SK-N-SH (cell line): ENCODE results near the gene ASIC3. TPM values are rescaled to one million over a fixed set of nuclear protein-coding genes. Genes with fewer than 3 reads are reported as not detected.
A peak's percentile ranks its signal among the peaks of the same experiment; 100 is the strongest.

Source experiments
- CTCF ChIA-PET: fragments of 300-600, 350-600 bp; formaldehyde crosslinking; extraction: SDS; loops from one replicate; lab custom pipeline; 2021; lab: Yijun Ruan, JAX
- POLR2A ChIA-PET: fragments of 350-600 bp; sonication (Branson Sonifier 250); formaldehyde crosslinking; extraction: SDS; loops from one replicate; lab custom pipeline; 2020; ENCODE audit warnings: antibody characterized with exemption, inconsistent platforms; lab: Yijun Ruan, JAX
- DNase-seq: peaks from one replicate; pipeline ENCODE4 v3.0.0; 2012
- H2AFZ ChIP-seq: fragments of 200-600 bp; sonication (generic); 2 replicates; pipeline ENCODE4 v1.8.1; 2016; ENCODE audit warnings: antibody characterized with exemption, mild to moderate bottlenecking, low read depth
- H3F3A ChIP-seq: fragments of 200-600 bp; sonication (generic); replicated peaks from 2 replicates; pipeline ENCODE3; 2016; ENCODE audit warnings: antibody characterized with exemption, mild to moderate bottlenecking; ENCODE audit not compliant: insufficient read depth
- H3K27ac ChIP-seq, 2 experiments: fragments of 200-500 bp in 1 of 2; fragments of 200-600 bp in 1 of 2; sonication (Bioruptor generic) in 1 of 2; sonication (generic), shearing (Covaris generic) in 1 of 2; 2 replicates each; pipeline versions ENCODE4 v1.5.1 to v1.6.1; 2014 to 2016; ENCODE audit warnings: low read depth in 2 of 2, inconsistent platforms in 1 of 2, low read length in 1 of 2, mild to moderate bottlenecking in 1 of 2, mixed read lengths in 1 of 2
- H3K27me3 ChIP-seq: fragments of 200-600 bp; sonication (generic), shearing (Covaris generic); 2 replicates; pipeline ENCODE4 v1.6.1; 2016; ENCODE audit warnings: mixed run types; ENCODE audit not compliant: insufficient read depth
- H3K36me3 ChIP-seq, 2 experiments: fragments of 200-500 bp in 1 of 2; fragments of 200-600 bp in 1 of 2; sonication (Bioruptor generic) in 1 of 2; sonication (generic) in 1 of 2; replicated peaks in 1 of 2; 2 replicates each; pipeline versions ENCODE3 to v1.5.1; 2014 to 2016; ENCODE audit warnings: low read length in 1 of 2, mild to moderate bottlenecking in 1 of 2; ENCODE audit not compliant: insufficient read depth in 2 of 2, control insufficient read depth in 1 of 2
- H3K4me1 ChIP-seq, 2 experiments: fragments of 200-500 bp in 1 of 2; fragments of 200-600 bp in 1 of 2; sonication (Bioruptor generic) in 1 of 2; sonication (generic), shearing (Covaris generic) in 1 of 2; 2 replicates each; pipeline versions ENCODE4 v1.5.1 to v1.6.1; 2014 to 2016; ENCODE audit warnings: low read depth in 1 of 2, low read length in 1 of 2, mixed run types in 1 of 2; ENCODE audit not compliant: insufficient read depth in 2 of 2, control insufficient read depth in 1 of 2
- H3K4me2 ChIP-seq: fragments of 200-600 bp; sonication (generic), shearing (Covaris generic); 2 replicates; pipeline ENCODE4 v1.6.1; 2017; ENCODE audit warnings: mixed run types
- H3K4me3 ChIP-seq, 2 experiments: fragments of 200-500 bp in 1 of 2; fragments of 200-600 bp in 1 of 2; sonication (Bioruptor generic) in 1 of 2; sonication (generic), shearing (Covaris generic) in 1 of 2; 2 replicates each; pipeline versions ENCODE4 v1.5.1 to v1.8.1; 2014 to 2016; ENCODE audit warnings: low read depth in 2 of 2, inconsistent platforms in 1 of 2, low read length in 1 of 2, mild to moderate bottlenecking in 1 of 2, mixed read lengths in 1 of 2, moderate library complexity in 1 of 2
- H3K79me2 ChIP-seq: fragments of 200-600 bp; sonication (generic); 2 replicates; pipeline ENCODE4 v1.8.1; 2017; ENCODE audit warnings: mild to moderate bottlenecking; ENCODE audit not compliant: insufficient read depth
- H3K9ac ChIP-seq: fragments of 200-600 bp; sonication (generic); 2 replicates; pipeline ENCODE4 v1.6.1; 2017; ENCODE audit warnings: mixed run types
- H3K9me2 ChIP-seq: fragments of 200-600 bp; sonication (generic); 2 replicates; pipeline ENCODE4 v1.6.1; 2017; ENCODE audit warnings: mixed run types
- H3K9me3 ChIP-seq: fragments of 200-600 bp; sonication (generic); 2 replicates; pipeline ENCODE4 v1.6.1; 2017; ENCODE audit warnings: mixed run types, mild to moderate bottlenecking, moderate library complexity
- H4K20me1 ChIP-seq: fragments of 200-600 bp; sonication (generic); 2 replicates; pipeline ENCODE4 v1.6.1; 2017; ENCODE audit warnings: mild to moderate bottlenecking, mixed run types; ENCODE audit not compliant: insufficient read depth
- CHD2 ChIP-seq: fragments of 150-350 bp; IDR thresholded peaks from 2 replicates; pipeline ENCODE4 v1.6.1; 2018; ENCODE audit warnings: low read length; ENCODE audit not compliant: partially characterized antibody
- ELF1 ChIP-seq: IDR thresholded peaks from 2 replicates; pipeline ENCODE4 v1.4.0; 2012
- EP300 ChIP-seq, 2 experiments: IDR thresholded peaks; 2 replicates each; pipeline versions ENCODE4 v1.4.0 to v1.6.1; 2012; ENCODE audit warnings: borderline replicate concordance in 1 of 2, low read depth in 1 of 2, low read length in 1 of 2
- EZH2phosphoT487 ChIP-seq: fragments of 200-600 bp; sonication (generic); IDR thresholded peaks from 2 replicates; pipeline ENCODE4 v1.6.1; 2017; ENCODE audit warnings: low read depth, mixed run types, mild to moderate bottlenecking, antibody characterized with exemption, moderate library complexity, borderline replicate concordance
- GABPA ChIP-seq: IDR thresholded peaks from 2 replicates; pipeline ENCODE4 v1.4.0; 2012; ENCODE audit warnings: low read depth, mild to moderate bottlenecking
- MXI1 ChIP-seq: IDR thresholded peaks from 2 replicates; pipeline ENCODE4 v1.6.1; 2012; ENCODE audit warnings: mild to moderate bottlenecking, low read depth, low read length, improper control_type of control experiment
- NFIC ChIP-seq: IDR thresholded peaks from 2 replicates; pipeline ENCODE4 v1.4.0; 2012; ENCODE audit warnings: borderline replicate concordance
- POLR2AphosphoS5 ChIP-seq: IDR thresholded peaks from 2 replicates; pipeline ENCODE4 v1.6.1; 2012; ENCODE audit warnings: low read depth, low read length
- RAD21 ChIP-seq: IDR thresholded peaks from 2 replicates; pipeline ENCODE4 v1.6.1; 2012; ENCODE audit warnings: mild to moderate bottlenecking, low read length
- RCOR1 ChIP-seq: fragments of 150-350 bp; IDR thresholded peaks from 2 replicates; pipeline ENCODE4 v1.6.1; 2017; ENCODE audit warnings: antibody characterized with exemption, low read length
- RFX5 ChIP-seq: IDR thresholded peaks from 2 replicates; pipeline ENCODE4 v1.6.1; 2012; ENCODE audit warnings: mild to moderate bottlenecking, improper control_type of control experiment, low read length
- TAF1 ChIP-seq: IDR thresholded peaks from 2 replicates; pipeline ENCODE4 v1.6.1; 2012; ENCODE audit warnings: low read depth, mild to moderate bottlenecking, low read length, moderate library complexity, borderline replicate concordance
- WGBS: methylation state at CpG from one replicate; pipeline ENCODE4 v1.1.6; 2017; ENCODE audit warnings: low lambda C conversion rate; 5-methylcytosine and 5-hydroxymethylcytosine counted together
- polyA plus RNA-seq, 3 experiments: library from polyadenylated mRNA; depleted of rRNA; stranded (reverse); fragments of >200 nt; gene quantifications; 2 replicates each; pipeline ENCODE4 v1.2.3, GENCODE V29; 2012
- TF ChIP-seq, protein P1 (sequence below): IDR thresholded peaks from 2 replicates; pipeline ENCODE4 v1.4.0; 2012; ENCODE audit warnings: low read depth, borderline replicate concordance
- TF ChIP-seq, protein P2 (sequence below): IDR thresholded peaks from 2 replicates; pipeline ENCODE4 v1.4.0; 2012; ENCODE audit warnings: low read depth, borderline replicate concordance
- TF ChIP-seq, protein P3 (sequence below): fragments of 150-350 bp; IDR thresholded peaks from 2 replicates; pipeline ENCODE4 v1.6.1; 2016; ENCODE audit warnings: mild to moderate bottlenecking, low read depth, low read length

Gene ASIC3
- polyA plus RNA-seq, 1 of the 3 experiments (the other 2 are of a cell fraction), result 4.5 TPM

DNA sequence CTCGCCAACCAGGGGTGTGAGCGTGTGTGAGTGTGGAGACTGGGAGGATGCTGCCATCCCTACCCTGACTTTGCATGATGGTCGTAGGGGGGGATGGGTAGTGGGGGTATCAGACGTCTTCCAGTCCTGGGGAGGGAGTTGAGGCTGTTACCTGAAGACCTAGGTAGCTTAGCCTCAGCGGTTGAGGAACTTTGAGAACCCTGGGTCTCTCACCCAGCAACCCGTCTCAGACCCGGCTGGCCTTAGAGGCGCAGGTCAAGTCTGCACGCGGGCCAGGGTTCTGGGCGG, 13.7 kb downstream of the ASIC3 start:
- no peaks in the 10 kb centered on the region for H3K27me3 ChIP-seq
- POLR2A ChIA-PET, result interaction anchor here (0.8 kb wide), 1 partner anchor 73 kb away, joined by 4 read pairs; no protein-coding TSS in a partner anchor
- TF ChIP-seq, protein P1, sequence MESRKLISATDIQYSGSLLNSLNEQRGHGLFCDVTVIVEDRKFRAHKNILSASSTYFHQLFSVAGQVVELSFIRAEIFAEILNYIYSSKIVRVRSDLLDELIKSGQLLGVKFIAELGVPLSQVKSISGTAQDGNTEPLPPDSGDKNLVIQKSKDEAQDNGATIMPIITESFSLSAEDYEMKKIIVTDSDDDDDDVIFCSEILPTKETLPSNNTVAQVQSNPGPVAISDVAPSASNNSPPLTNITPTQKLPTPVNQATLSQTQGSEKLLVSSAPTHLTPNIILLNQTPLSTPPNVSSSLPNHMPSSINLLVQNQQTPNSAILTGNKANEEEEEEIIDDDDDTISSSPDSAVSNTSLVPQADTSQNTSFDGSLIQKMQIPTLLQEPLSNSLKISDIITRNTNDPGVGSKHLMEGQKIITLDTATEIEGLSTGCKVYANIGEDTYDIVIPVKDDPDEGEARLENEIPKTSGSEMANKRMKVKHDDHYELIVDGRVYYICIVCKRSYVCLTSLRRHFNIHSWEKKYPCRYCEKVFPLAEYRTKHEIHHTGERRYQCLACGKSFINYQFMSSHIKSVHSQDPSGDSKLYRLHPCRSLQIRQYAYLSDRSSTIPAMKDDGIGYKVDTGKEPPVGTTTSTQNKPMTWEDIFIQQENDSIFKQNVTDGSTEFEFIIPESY, result no peak
- TF ChIP-seq GABPA, result no peak
- no peak for TF ChIP-seq CHD2
- TF ChIP-seq, protein P2, sequence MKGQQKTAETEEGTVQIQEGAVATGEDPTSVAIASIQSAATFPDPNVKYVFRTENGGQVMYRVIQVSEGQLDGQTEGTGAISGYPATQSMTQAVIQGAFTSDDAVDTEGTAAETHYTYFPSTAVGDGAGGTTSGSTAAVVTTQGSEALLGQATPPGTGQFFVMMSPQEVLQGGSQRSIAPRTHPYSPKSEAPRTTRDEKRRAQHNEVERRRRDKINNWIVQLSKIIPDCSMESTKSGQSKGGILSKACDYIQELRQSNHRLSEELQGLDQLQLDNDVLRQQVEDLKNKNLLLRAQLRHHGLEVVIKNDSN, result no peak
- TF ChIP-seq RAD21, result no peak
- TF ChIP-seq EZH2phosphoT487, result no peak
- TF ChIP-seq EP300 (IDR thresholded peaks at IDR 0.05; ENCODE audit: borderline replicate concordance in 1 of 2, low read depth in 1 of 2, low read length in 1 of 2), result no peak
- TF ChIP-seq NFIC, result no peak
- TF ChIP-seq TAF1, result no peak
- no peak for TF ChIP-seq ELF1
- TF ChIP-seq, all 33 proteins: peak for 0
- 94% methylated on average over 5 of the region's 11 CpGs for WGBS
- Histone ChIP-seq H3K4me2 (peak overlapping the region; percentile 85), H4K20me1 (peaks cover 40% of the 10 kb centered on the region), H2AFZ (no peak overlapping the region), H3K4me1 (peaks cover 24 to 35% of the 10 kb centered on the region in 2 experiments), H3K79me2 (peaks cover 67% of the 10 kb centered on the region), H3K9me2 (no peaks in the 10 kb centered on the region), H3K36me3 (peaks cover 28 to 42% of the 10 kb centered on the region in 2 experiments), H3K9me3 (no peaks in the 10 kb centered on the region), H3K4me3 (no peak overlapping the region), H3K9ac (no peak overlapping the region; the same call in 1 of the 2 replicates), H3K27ac (no peak overlapping the region), H3F3A (no peaks in the 10 kb centered on the region)
- CTCF ChIA-PET, result interaction anchor here (0.9 to 12.2 kb wide), 6 partner anchors 15 to 48 kb away, joined by 3 to 126 read pairs (median 15); partner anchors contain the start of genes AGAP3, FASTK and TMUB1
- DNase-seq, result no peak

DNA sequence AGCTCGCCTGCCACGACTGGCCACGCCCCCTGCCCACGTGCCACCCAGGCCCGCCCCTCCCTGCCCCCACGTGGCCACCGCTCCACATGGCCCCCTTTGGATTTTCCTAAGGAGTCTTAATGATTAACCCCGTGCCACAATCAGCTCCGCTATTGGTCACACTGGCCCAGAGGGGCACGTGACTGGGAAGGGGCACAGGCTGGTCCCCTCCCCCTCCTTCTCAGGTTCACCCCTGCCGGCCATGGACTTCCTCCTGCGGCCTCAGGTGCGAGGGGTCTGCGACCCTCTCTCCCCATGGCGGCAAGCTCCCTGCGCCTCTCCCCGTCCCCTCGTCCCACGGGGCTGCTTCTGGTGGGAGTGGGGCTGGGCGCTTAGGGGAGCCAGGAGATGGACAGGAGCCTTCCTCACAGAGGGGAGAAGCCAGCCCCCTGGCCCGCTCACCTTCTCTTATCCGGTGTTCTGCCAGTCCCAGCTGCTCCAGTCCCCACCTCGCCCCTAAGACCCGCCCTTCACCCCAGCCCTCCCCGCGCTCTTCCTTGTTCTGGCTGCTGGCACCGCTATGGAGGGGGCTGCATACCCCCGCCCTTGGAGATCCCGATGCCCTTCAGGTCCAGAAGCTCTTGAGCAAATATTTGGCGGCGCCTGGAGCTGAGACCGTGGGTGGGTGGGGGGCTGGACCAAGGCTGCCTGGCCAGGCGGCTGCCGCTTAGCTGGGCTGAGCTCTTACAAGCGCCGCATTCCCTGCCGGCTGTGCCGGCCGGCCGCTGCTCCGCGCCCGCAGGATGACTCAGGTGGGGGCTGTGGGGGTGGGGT, 14.3 kb downstream of the ASIC3 start:
- Histone ChIP-seq H3K79me2 (peaks cover 62% of the 10 kb centered on the region), H3K9ac (no peak overlapping the region), H3K9me3 (no peaks in the 10 kb centered on the region), H3F3A (no peaks in the 10 kb centered on the region), H3K4me3 (no peak overlapping the region), H4K20me1 (peaks cover 40% of the 10 kb centered on the region), H3K4me2 (no peak overlapping the region), H3K36me3 (peaks cover 34 to 47% of the 10 kb centered on the region in 2 experiments), H2AFZ (no peak overlapping the region), H3K27me3 (no peaks in the 10 kb centered on the region), H3K27ac (0 out of 4 replicates have a peak overlapping the region, but pooled peaks of 1 of the 2 experiments have one; percentile 13), H3K9me2 (no peaks in the 10 kb centered on the region), H3K4me1 (peaks cover 24 to 33% of the 10 kb centered on the region in 2 experiments)
- TF ChIP-seq MXI1 (peak; percentile 60; the same call in 1 of the 2 replicates), POLR2AphosphoS5 (no peak), RFX5 (no peak), RCOR1 (no peak)
- TF ChIP-seq, protein P3, sequence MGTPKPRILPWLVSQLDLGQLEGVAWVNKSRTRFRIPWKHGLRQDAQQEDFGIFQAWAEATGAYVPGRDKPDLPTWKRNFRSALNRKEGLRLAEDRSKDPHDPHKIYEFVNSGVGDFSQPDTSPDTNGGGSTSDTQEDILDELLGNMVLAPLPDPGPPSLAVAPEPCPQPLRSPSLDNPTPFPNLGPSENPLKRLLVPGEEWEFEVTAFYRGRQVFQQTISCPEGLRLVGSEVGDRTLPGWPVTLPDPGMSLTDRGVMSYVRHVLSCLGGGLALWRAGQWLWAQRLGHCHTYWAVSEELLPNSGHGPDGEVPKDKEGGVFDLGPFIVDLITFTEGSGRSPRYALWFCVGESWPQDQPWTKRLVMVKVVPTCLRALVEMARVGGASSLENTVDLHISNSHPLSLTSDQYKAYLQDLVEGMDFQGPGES, result no peak
- TF ChIP-seq, protein P2, result peak; percentile 40; the same call in 1 of the 2 replicates
- ChIA-PET CTCF (interaction anchor here (0.9 to 12.2 kb wide), 10 partner anchors 15 to 164 kb away, joined by 3 to 126 read pairs (median 4); partner anchors contain the start of genes AGAP3, FASTK and TMUB1), POLR2A (interaction anchor here (0.8 kb wide), 1 partner anchor 73 kb away, joined by 4 read pairs; no protein-coding TSS in a partner anchor)
- peak; percentile 81 for DNase-seq
- WGBS, result 80% methylated on average over 37 of the region's 43 CpGs
